HL-60/S4 (cell line): ENCODE results near the gene PKHD1.

ENCODE experiments used
- in situ Hi-C: fragments of 300-500 bp; cut with MboI; formaldehyde crosslinking; loops from 2 replicates; pipeline ENCODE4 v1.14.3; 2022; ENCODE audit warnings: low sequenced_read_pairs

Gene PKHD1, protein sequence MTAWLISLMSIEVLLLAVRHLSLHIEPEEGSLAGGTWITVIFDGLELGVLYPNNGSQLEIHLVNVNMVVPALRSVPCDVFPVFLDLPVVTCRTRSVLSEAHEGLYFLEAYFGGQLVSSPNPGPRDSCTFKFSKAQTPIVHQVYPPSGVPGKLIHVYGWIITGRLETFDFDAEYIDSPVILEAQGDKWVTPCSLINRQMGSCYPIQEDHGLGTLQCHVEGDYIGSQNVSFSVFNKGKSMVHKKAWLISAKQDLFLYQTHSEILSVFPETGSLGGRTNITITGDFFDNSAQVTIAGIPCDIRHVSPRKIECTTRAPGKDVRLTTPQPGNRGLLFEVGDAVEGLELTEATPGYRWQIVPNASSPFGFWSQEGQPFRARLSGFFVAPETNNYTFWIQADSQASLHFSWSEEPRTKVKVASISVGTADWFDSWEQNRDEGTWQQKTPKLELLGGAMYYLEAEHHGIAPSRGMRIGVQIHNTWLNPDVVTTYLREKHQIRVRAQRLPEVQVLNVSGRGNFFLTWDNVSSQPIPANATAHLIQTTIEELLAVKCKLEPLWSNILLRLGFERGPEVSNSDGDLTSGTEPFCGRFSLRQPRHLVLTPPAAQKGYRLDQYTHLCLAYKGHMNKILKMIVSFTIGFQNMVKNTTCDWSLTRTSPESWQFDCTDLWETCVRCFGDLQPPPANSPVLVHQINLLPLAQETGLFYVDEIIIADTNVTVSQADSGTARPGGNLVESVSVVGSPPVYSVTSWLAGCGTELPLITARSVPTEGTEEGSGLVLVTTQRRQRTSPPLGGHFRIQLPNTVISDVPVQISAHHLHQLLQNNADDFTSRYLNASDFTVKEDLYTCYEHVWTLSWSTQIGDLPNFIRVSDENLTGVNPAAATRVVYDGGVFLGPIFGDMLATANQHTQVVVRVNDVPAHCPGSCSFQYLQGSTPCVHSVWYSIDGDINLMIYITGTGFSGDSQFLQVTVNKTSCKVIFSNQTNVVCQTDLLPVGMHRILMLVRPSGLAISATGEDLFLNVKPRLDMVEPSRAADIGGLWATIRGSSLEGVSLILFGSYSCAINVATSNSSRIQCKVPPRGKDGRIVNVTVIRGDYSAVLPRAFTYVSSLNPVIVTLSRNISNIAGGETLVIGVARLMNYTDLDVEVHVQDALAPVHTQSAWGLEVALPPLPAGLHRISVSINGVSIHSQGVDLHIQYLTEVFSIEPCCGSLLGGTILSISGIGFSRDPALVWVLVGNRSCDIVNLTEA (N-terminal part only)

DNA sequence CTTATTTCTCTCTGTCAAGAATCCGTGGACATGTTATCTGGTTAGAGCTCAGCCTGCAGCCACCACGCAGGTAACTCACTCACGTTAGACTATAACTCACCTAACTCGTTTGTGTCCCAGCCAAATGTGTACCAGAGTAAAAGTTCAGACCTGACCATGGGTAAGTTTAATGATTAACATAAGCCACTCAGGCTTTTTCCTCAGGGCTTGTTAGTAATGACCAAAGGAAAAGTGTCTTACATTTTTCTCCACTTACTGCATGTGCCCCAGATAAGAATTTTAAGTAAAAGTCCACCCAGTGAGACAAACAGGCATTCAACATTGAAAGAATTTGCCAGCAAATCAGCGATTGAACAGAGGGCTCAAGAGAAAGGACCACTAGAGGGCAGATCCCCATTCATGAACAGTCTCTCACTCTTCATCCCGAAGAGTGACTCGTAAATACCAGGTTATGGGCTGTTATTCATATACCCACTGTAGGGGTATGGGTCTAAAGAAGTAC, at the start of gene PKHD1:
Gene PKHD1, minus strand, starts transcription at position 116 of the 502 bp plus-strand sequence. CDS start 2,680 bp downstream, outside the sequence.
- in situ Hi-C loops = no loop called here

- in situ Hi-C loops = no loop called here
Observed at GRCh38 chr6:52136934-52137467, 49.6 kb upstream of the PKHD1 start.

DNA sequence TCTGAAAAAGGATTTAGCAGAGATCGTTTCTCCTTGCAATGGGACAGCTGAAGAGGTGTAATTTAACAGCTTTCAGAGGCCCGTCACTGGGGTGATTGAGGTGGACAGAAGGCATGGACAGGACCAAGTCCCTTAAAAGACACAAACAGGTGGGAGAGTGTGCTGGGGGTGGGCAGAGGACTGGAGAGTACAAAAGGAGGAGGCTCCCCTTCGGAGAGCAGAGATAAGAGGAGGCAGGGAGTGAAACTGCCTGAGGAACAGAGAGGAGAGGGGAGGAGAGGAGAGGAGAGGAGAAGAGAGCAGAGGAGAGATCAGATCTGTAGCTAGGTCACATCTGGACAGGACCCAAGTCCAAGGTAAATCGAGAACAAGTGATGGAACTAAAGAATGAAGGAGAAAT, 48.6 kb upstream of the PKHD1 start:
- in situ Hi-C loops = no loop called here

- in situ Hi-C loops = no loop called here
Observed at GRCh38 chr6:52135217-52135616, 47.8 kb upstream of the PKHD1 start.

- in situ Hi-C loops = no loop called here
Observed at GRCh38 chr6:52134011-52134410, 46.6 kb upstream of the PKHD1 start.

- in situ Hi-C loops = no loop called here
Observed at GRCh38 chr6:52133324-52133723, 45.9 kb upstream of the PKHD1 start.

GRCh38 chr6:52132292-52132691, 44.9 kb upstream of the PKHD1 start:
- in situ Hi-C loops = no loop called here

- in situ Hi-C loops = no loop called here
Observed at GRCh38 chr6:52130440-52130839, 43.0 kb upstream of the PKHD1 start.

- in situ Hi-C loops = no loop called here
Observed at GRCh38 chr6:52127957-52128356, 40.5 kb upstream of the PKHD1 start.

DNA sequence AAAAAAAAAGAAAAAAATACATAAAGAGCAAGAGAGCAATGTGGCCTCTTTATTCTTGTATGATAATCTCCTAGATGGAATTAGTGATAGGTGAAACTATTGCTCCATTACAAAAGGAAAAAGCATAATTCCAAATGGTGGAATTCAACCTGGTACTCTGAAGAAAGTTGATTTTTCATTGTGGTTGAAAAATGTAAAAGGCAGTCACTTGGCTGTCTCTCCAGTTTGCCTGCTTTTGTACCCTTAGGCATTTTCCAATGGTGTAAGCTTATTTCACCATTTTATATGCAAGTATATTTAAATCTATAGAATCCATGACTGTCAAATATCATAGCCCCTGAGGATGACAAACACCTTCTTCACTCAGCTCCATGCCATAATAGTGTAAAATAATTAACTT, 38.8 kb upstream of the PKHD1 start:
- in situ Hi-C loops = no loop called here

- in situ Hi-C loops = no loop called here
Observed at GRCh38 chr6:52125572-52125971, 38.2 kb upstream of the PKHD1 start.

DNA sequence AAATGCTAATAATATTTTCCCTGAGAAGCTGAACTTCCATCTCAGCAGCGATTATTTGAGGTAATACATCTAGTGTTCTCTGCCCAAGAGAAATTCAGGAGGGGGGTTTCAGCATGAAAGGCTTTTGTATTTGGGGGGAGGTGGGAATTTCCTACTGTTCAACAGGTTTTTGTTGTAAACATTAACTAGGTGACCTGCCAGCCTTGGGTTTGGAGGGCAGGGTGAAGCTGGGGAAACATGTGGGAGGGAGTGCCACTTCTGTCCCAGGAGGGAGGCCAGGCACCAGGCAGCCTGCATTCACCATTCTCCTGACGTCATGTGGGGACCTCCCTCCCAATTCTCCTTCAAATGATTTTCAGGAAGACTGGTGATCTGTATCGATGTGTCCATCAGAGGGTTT, 37.7 kb upstream of the PKHD1 start:
- in situ Hi-C loops = no loop called here

DNA sequence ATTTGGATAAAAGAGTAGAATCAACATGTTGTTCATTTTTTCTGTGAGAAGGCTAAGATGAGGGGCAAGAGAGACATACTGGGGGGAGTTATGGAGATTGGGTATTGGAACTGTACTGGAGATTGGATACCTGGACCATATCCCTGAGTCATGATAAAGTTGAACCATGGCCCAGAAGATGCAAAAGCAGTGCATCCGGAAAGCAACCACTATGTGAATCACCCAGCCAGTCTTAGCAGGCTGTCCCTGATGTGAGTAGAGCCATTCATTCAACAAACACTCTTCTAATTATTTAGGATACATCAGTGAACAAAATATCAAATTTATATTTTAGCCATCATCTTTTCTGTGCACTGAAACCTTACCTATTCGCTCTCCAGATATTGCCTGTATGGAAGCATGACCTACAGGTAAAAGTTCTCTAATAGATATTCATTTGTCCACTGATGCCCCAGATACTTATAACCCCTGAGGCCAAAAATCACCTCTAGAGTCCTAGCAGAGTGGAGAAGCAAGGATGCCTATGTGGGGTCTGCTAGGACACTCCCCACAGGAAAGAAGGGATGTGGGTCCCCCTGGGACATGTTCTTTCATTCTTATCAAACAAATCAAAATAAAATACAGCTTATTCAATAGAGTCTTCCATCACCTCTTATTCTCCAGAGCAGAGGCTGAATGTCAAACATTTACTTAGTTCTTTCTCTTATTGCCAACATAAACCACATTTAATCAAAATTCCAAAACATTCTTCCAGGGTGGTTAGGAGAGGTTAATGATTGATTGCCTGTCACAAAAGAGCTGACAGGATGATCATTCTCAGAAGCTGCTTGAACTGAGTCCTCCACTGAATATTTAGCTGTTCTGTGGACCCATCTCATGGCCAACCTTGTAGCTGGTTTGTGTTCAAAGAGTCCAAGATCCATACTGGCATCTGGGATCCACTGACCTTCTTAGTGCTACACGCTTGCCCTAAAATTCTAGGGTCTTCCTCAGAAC, 37.0 kb upstream of the PKHD1 start:
- in situ Hi-C loops = no loop called here

DNA sequence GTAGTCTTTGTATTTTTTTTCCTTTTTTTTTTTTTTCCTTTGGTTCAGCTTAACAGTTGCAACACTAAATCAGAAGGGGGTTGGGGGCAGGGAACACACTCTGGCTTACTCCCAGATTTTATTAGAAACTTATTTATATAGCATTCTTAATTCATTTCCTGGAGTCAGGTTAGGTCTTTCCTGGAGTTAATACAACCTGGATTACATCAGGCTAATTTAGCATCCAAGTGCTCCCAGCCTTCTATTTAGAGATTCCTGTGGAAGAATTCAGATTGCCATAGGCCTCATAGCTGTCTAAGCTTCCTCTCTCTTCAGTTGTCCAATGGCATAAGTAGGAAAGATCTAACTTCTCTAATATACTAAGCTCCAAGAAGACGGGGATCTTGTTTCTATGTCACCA, 35.8 kb upstream of the PKHD1 start:
- in situ Hi-C loops = no loop called here

DNA sequence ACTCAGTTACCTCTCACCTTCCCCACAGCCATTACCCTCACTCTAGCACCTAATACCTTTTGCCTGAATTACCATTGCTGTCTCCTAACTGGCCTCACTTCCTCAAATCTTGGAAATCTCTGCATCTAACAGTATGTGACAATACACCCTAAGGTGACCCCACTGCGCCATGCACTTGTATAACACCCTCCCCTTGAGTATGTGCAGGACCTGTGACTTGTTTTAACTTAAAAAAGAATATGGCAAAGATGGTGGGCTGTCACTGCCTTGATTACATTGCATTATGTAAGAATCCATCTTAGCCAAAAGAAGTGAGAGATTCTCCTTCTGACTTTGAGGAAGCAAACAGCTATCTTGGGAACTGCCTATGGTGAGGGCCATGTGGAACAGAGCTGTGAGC, 29.9 kb upstream of the PKHD1 start:
- in situ Hi-C loops = no loop called here

- in situ Hi-C loops = no loop called here
Observed at GRCh38 chr6:52116605-52116948, 29.2 kb upstream of the PKHD1 start.

DNA sequence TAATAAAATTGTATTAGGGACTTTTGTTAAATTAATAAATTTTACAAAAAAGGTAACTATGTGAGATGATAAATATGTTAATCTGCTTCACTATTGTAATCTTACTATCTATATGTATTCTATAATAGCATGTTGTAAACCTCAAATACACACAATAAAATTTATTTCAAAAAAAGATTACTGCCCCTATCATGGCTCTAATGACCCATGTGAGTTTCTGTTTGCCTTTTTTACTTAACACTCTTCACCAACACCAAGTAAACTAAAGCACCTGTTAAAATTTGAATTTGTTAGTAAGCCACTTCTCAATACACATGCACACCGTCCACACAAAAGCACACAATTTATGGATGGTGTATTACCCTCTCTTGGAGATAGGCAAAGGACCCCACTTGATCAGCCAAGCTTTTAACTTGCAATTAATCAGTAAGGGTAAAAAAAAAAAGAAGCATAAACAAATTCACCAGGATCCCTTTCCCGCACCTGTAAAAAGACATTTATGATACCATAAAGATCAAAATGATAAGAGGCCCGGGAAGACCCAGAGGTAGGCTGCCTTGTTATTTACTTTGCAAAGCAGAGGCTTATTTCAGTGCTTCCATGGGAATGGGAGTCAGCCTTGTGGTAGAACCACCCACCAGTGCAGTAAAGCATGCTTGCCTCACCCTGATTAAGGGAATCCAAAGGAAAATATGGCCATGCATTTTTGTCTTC, 28.6 kb upstream of the PKHD1 start:
- in situ Hi-C loops = no loop called here

GRCh38 chr6:52115145-52115741, 27.8 kb upstream of the PKHD1 start:
- in situ Hi-C loops = no loop called here

DNA sequence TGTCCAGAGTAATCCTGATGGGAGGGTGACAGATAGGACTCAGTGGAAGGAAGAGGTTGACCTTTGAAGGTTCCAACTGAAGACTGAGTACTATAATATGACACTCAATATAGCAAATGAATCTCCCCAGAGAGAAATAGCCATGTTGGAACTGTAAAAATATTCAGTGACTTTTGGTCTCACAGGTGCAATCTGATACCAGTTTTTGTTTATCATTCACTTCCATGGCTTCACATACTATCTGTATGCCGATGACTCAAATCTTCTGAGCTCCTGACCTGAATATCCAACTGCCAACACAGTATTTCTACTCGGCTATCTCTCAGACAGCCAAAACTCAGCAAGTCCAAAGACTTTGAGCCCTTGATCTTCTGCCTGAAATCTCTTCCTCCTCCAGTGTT, 21.8 kb upstream of the PKHD1 start:
- in situ Hi-C loops = no loop called here
